H1 (cell line): ENCODE measurements around the gene SDC4. TPM values are rescaled to one million over a fixed set of nuclear protein-coding genes. Genes with fewer than 3 reads are reported as not detected.

Experiments used
- CTCF ChIA-PET: fragments of 300-600 bp; sonication (Branson Sonifier 250); formaldehyde crosslinking; loops from one replicate; lab custom pipeline; 2021; ENCODE audit not compliant: partially characterized antibody; lab: Charles Lee
- POLR2A ChIA-PET: fragments of 300-600 bp; sonication (Branson Sonifier 250); formaldehyde crosslinking; loops from one replicate; lab custom pipeline; 2021; ENCODE audit warnings: inconsistent platforms; ENCODE audit not compliant: partially characterized antibody; lab: Charles Lee
- DNase-seq, 2 experiments: peaks; one replicate each; pipeline versions ENCODE4 v3.0.0 to v3.0.0-alpha.2; 2010 to 2022; ENCODE audit warnings: low spot score in 2 of 2, low read depth in 1 of 2, mixed read lengths in 1 of 2
- FAIRE-seq: peaks from 2 replicates; lab custom pipeline; 2011; peaks lifted over from hg19 to GRCh38; lab: Jason Lieb, UNC
- H2AFZ ChIP-seq: 2 replicates; pipeline ENCODE4 v1.8.1; 2012; ENCODE audit warnings: low read length, inconsistent platforms
- H2AK5ac ChIP-seq: 2 replicates; pipeline ENCODE4 v1.6.1; 2013; ENCODE audit warnings: low read depth, low read length
- H2BK120ac ChIP-seq: replicated peaks from 2 replicates; pipeline ENCODE3; 2013; ENCODE audit warnings: low read depth, low read length, inconsistent platforms
- H2BK12ac ChIP-seq: 2 replicates; pipeline ENCODE4 v1.6.1; 2013; ENCODE audit warnings: low read depth, low read length
- H2BK15ac ChIP-seq: 2 replicates; pipeline ENCODE4 v1.6.1; 2013; ENCODE audit warnings: low read length
- H2BK20ac ChIP-seq: 2 replicates; pipeline ENCODE4 v1.6.1; 2013; ENCODE audit warnings: low read length
- H2BK5ac ChIP-seq: 2 replicates; pipeline ENCODE4 v1.6.1; 2013; ENCODE audit warnings: low read depth, low read length
- H3K14ac ChIP-seq: 2 replicates; pipeline ENCODE4 v1.6.1; 2013; ENCODE audit warnings: inconsistent platforms; ENCODE audit not compliant: insufficient read length
- H3K18ac ChIP-seq: 2 replicates; pipeline ENCODE4 v1.6.1; 2013; ENCODE audit warnings: low read length; ENCODE audit errors: extremely low read depth
- H3K23ac ChIP-seq: 2 replicates; pipeline ENCODE4 v1.6.1; 2013; ENCODE audit warnings: inconsistent platforms; ENCODE audit not compliant: insufficient read length
- H3K23me2 ChIP-seq: 2 replicates; pipeline ENCODE4 v1.6.1; 2013; ENCODE audit warnings: low read depth, low read length
- H3K27ac ChIP-seq: 2 replicates; pipeline ENCODE4 v1.6.1; 2011; ENCODE audit warnings: low read depth, low read length, inconsistent platforms
- H3K27me3 ChIP-seq, 4 experiments: replicated peaks in 1 of 4; 1 replicate in 1 of 4; 2 replicates in 3 of 4; pipeline versions ENCODE4 v1.6.1 to v1.8.1; 2011 to 2013; ENCODE audit warnings: low read length in 3 of 4, mild to moderate bottlenecking in 3 of 4, inconsistent platforms in 2 of 4, mixed read lengths in 2 of 4, moderate library complexity in 1 of 4; ENCODE audit not compliant: control insufficient read depth in 3 of 4, insufficient read depth in 3 of 4; ENCODE audit errors: extremely low read depth in 1 of 4
- H3K36me3 ChIP-seq, 4 experiments: 2 replicates each; pipeline versions ENCODE4 v1.6.1 to v1.8.1; 2011 to 2013; ENCODE audit warnings: mild to moderate bottlenecking in 4 of 4, low read length in 3 of 4, moderate library complexity in 2 of 4, control low read depth in 1 of 4, inconsistent platforms in 1 of 4; ENCODE audit not compliant: insufficient read depth in 4 of 4, control insufficient read depth in 2 of 4
- H3K4ac ChIP-seq: replicated peaks from 2 replicates; pipeline ENCODE3; 2013; ENCODE audit warnings: low read length, low read depth, mixed read lengths, inconsistent platforms; ENCODE audit not compliant: insufficient read length
- H3K4me1 ChIP-seq, 4 experiments: replicated peaks in 1 of 4; 1 replicate in 1 of 4; 2 replicates in 3 of 4; pipeline versions ENCODE4 v1.6.1 to v1.8.1; 2011 to 2013; ENCODE audit warnings: low read length in 3 of 4, inconsistent platforms in 2 of 4, mixed read lengths in 1 of 4; ENCODE audit not compliant: insufficient read depth in 4 of 4, control insufficient read depth in 3 of 4
- H3K4me2 ChIP-seq, 2 experiments: 2 replicates each; pipeline versions ENCODE4 v1.6.1 to v1.8.1; 2011 to 2013; ENCODE audit warnings: low read depth in 2 of 2, low read length in 2 of 2, control low read depth in 1 of 2, inconsistent platforms in 1 of 2, mild to moderate bottlenecking in 1 of 2; ENCODE audit not compliant: insufficient read depth in 1 of 2
- H3K4me3 ChIP-seq, 4 experiments: fragments of 200-600, 300-600 bp in 1 of 4; sonication (generic), shearing (Covaris generic), sonication (Bioruptor Twin) in 1 of 4; 2 replicates each; pipeline versions ENCODE4 v1.5.1 to v1.8.1; 2011 to 2016; ENCODE audit warnings: low read length in 4 of 4, low read depth in 3 of 4, control low read depth in 2 of 4, inconsistent platforms in 2 of 4, mild to moderate bottlenecking in 2 of 4, mixed read lengths in 1 of 4, moderate library complexity in 1 of 4; ENCODE audit not compliant: insufficient read depth in 2 of 4; ENCODE audit errors: extremely low read depth in 1 of 4
- H3K56ac ChIP-seq: replicated peaks from 2 replicates; pipeline ENCODE3; 2013; ENCODE audit warnings: low read depth, mild to moderate bottlenecking, mixed read lengths, low read length, inconsistent platforms; ENCODE audit not compliant: insufficient read length
- H3K79me1 ChIP-seq: 2 replicates; pipeline ENCODE4 v1.6.1; 2013; ENCODE audit warnings: low read depth, low read length, control low read depth
- H3K79me2 ChIP-seq, 2 experiments: 2 replicates each; pipeline versions ENCODE4 v1.6.1 to v1.8.1; 2012 to 2013; ENCODE audit warnings: low read length in 2 of 2, mild to moderate bottlenecking in 2 of 2, inconsistent platforms in 1 of 2; ENCODE audit not compliant: insufficient read depth in 2 of 2, control insufficient read depth in 1 of 2
- H3K9ac ChIP-seq, 4 experiments: replicated peaks in 1 of 4; 1 replicate in 1 of 4; 2 replicates in 3 of 4; pipeline versions ENCODE4 v1.6.1 to v1.8.1; 2011 to 2013; ENCODE audit warnings: low read depth in 3 of 4, low read length in 3 of 4, control low read depth in 2 of 4, mild to moderate bottlenecking in 2 of 4, moderate library complexity in 2 of 4, inconsistent platforms in 1 of 4; ENCODE audit errors: extremely low read depth in 1 of 4
- H3K9me3 ChIP-seq, 2 experiments: 2 replicates each; pipeline versions ENCODE4 v1.6.1 to v1.8.1; 2012 to 2013; ENCODE audit warnings: mild to moderate bottlenecking in 2 of 2, moderate library complexity in 2 of 2, control low read depth in 1 of 2, inconsistent platforms in 1 of 2, low read depth in 1 of 2, low read length in 1 of 2, mixed read lengths in 1 of 2; ENCODE audit not compliant: insufficient read depth in 2 of 2
- H4K20me1 ChIP-seq, 2 experiments: replicated peaks in 1 of 2; 2 replicates each; pipeline versions ENCODE3 to v1.8.1; 2011 to 2013; ENCODE audit warnings: inconsistent platforms in 2 of 2, low read length in 2 of 2, mild to moderate bottlenecking in 1 of 2; ENCODE audit not compliant: insufficient read depth in 2 of 2, control insufficient read depth in 1 of 2
- H4K5ac ChIP-seq: 2 replicates; pipeline ENCODE4 v1.6.1; 2013; ENCODE audit warnings: low read length, low read depth, mixed read lengths, inconsistent platforms; ENCODE audit not compliant: insufficient read length
- H4K8ac ChIP-seq: 2 replicates; pipeline ENCODE4 v1.8.0; 2013; ENCODE audit warnings: mild to moderate bottlenecking, moderate library complexity, low read length, inconsistent platforms; ENCODE audit not compliant: insufficient read depth; ENCODE audit errors: extremely low read depth
- H4K91ac ChIP-seq: replicated peaks from 2 replicates; pipeline ENCODE3; 2013; ENCODE audit warnings: low read length, mixed read lengths, inconsistent platforms; ENCODE audit not compliant: insufficient read length
- POLR2A ChIP-seq, 2 experiments: IDR thresholded peaks; 1 replicate in 1 of 2; 2 replicates in 1 of 2; pipeline ENCODE4 v1.6.1; 2011; ENCODE audit warnings: low read depth in 2 of 2, low read length in 2 of 2, mild to moderate bottlenecking in 2 of 2; ENCODE audit errors: control extremely low read depth in 1 of 2
- WGBS, 2 experiments: shearing (Covaris generic) in 1 of 2; methylation state at CpG; one replicate each; pipeline versions ENCODE4 v1.1.6 to v1.1.7; 2013 to 2015; ENCODE audit warnings: low lambda C conversion rate in 2 of 2, mixed read lengths in 2 of 2, inconsistent platforms in 1 of 2, low coverage in 1 of 2, missing lambda C conversion rate in 1 of 2; ENCODE audit not compliant: insufficient replicate concordance in 2 of 2, insufficient coverage in 1 of 2, insufficient read length in 1 of 2; ENCODE audit errors: extremely low coverage in 1 of 2, missing lambda C conversion rate in 1 of 2; 5-methylcytosine and 5-hydroxymethylcytosine counted together
- polyA plus RNA-seq, 7 experiments: library from polyadenylated mRNA; depleted of rRNA in 3 of 7; stranded (reverse) in 5 of 7; unstranded in 2 of 7; fragments of >200 nt in 5 of 7; fragments of 200-250 nt in 2 of 7; gene quantifications; 1 replicate in 5 of 7; 2 replicates in 1 of 7; 4 replicates in 1 of 7; pipeline versions ENCODE4 v1.2.1 to v1.2.3, GENCODE V29; 2011 to 2013; ENCODE audit warnings: missing spikeins in 2 of 7, mixed read lengths in 2 of 7
- total RNA-seq: library from RNA; stranded (reverse); fragmentation: NEBNext Ultra II Directional; extraction: Animal tissue kit (Norgen Biotek cat#: 25700); gene quantifications from 2 replicates; pipeline ENCODE4 v1.2.1, GENCODE V29; 2021

Gene SDC4
- total and polyA plus RNA-seq, 2 of the 8 experiments (the other 6 are each of a cell fraction or from before 2014, with no cell fraction given) = 34.6 to 60.2 TPM

GRCh38 chr20:45330476-45330875, 17.7 kb downstream of the SDC4 start:
- ChIA-PET POLR2A (interaction anchor here (1.0 kb wide), 1 partner anchor 442 kb away, joined by 4 read pairs; no protein-coding TSS in a partner anchor), CTCF (interaction anchor here (0.9 to 2.1 kb wide), 2 partner anchors 12 to 32 kb away, joined by 3 to 10 read pairs; partner anchors contain the start of gene SYS1)
- H3K9ac ChIP-seq = no peak overlapping the region
- no peak for TF ChIP-seq POLR2A (IDR thresholded peaks at IDR 0.05; ENCODE audit: control extremely low read depth in 1 of 2, low read depth in 2 of 2, low read length in 2 of 2)
- H3K4ac ChIP-seq = no peak overlapping the region
- H4K8ac ChIP-seq = no peak overlapping the region
- H3K18ac ChIP-seq = no peak overlapping the region
- no peak overlapping the region for H2BK5ac ChIP-seq
- no peak overlapping the region for H2BK15ac ChIP-seq
- no peak overlapping the region for H3K4me3 ChIP-seq
- FAIRE-seq (no peak), DNase-seq (no peak)
- peaks cover 8 to 51% (median 35%) of the 10 kb centered on the region in 4 experiments for H3K36me3 ChIP-seq
- no peak overlapping the region for H2BK120ac ChIP-seq
- H3K23me2 ChIP-seq = no peaks in the 10 kb centered on the region
- H3K56ac ChIP-seq = no peak overlapping the region
- H2AFZ ChIP-seq = no peak overlapping the region
- no peak overlapping the region for H3K14ac ChIP-seq
- H3K27ac ChIP-seq = no peak overlapping the region
- H3K4me2 ChIP-seq = no peak overlapping the region
- peaks cover 0 to 6% of the 10 kb centered on the region in 2 experiments; a peak in 1 of 4 replicates for H3K79me2 ChIP-seq
- H3K4me1 ChIP-seq = no peaks in the 10 kb centered on the region; a peak in 1 of 7 replicates
- no peak overlapping the region for H2BK20ac ChIP-seq
- no peak overlapping the region for H2AK5ac ChIP-seq
- no peak overlapping the region for H2BK12ac ChIP-seq
- H4K20me1 ChIP-seq = peaks cover 1 to 4% of the 10 kb centered on the region in 2 experiments
- no peaks in the 10 kb centered on the region for H3K27me3 ChIP-seq
- no peak overlapping the region for H4K5ac ChIP-seq
- no peak overlapping the region for H3K23ac ChIP-seq
- WGBS, 2 experiments = 84% methylated on average over 3 of the region's 3 CpGs; no CpG with 5 or more reads in 1 of the 2 experiments
- no peaks in the 10 kb centered on the region for H3K9me3 ChIP-seq
- H4K91ac ChIP-seq = no peak overlapping the region
- no peaks in the 10 kb centered on the region for H3K79me1 ChIP-seq
